Measurements from ENCODE around the gene TMOD3.

The TMOD3 gene

GRCh38 chr15:51864408-51865056, 35.1 kb downstream of the TMOD3 start:
- Histone ChIP-seq H3K9me2 (replicated peaks; ENCODE audit: control insufficient read depth, low read length) (no peaks in the 10 kb centered on the region), H3K4me3 (ENCODE audit: low read length) (no peak overlapping the region), H3K4me2 (ENCODE audit: low read length) (no peak overlapping the region), H3K9me3 (ENCODE audit: control insufficient read depth, insufficient read depth, low read length) (no peaks in the 10 kb centered on the region), H3K4me1 (ENCODE audit: control insufficient read depth, low read length) (no peaks in the 10 kb centered on the region), H3F3A (ENCODE audit: control insufficient read depth, insufficient read depth) (no peaks in the 10 kb centered on the region), H3K79me2 (ENCODE audit: control insufficient read depth, low read length) (peaks cover 6% of the 10 kb centered on the region), H3K36me3 (ENCODE audit: control insufficient read depth, low read length) (peaks cover 32% of the 10 kb centered on the region), H3K27me3 (ENCODE audit: control insufficient read depth, low read length) (no peaks in the 10 kb centered on the region), H4K20me1 (ENCODE audit: control insufficient read depth, insufficient read depth, low read depth, low read length) (no peaks in the 10 kb centered on the region), H3K27ac (ENCODE audit: low read depth, low read length) (no peak overlapping the region)
- TF ChIP-seq EZH2phosphoT487 (IDR thresholded peaks at IDR 0.05; ENCODE audit: borderline replicate concordance, low read length) = no peak
- TF ChIP-seq, protein P1, sequence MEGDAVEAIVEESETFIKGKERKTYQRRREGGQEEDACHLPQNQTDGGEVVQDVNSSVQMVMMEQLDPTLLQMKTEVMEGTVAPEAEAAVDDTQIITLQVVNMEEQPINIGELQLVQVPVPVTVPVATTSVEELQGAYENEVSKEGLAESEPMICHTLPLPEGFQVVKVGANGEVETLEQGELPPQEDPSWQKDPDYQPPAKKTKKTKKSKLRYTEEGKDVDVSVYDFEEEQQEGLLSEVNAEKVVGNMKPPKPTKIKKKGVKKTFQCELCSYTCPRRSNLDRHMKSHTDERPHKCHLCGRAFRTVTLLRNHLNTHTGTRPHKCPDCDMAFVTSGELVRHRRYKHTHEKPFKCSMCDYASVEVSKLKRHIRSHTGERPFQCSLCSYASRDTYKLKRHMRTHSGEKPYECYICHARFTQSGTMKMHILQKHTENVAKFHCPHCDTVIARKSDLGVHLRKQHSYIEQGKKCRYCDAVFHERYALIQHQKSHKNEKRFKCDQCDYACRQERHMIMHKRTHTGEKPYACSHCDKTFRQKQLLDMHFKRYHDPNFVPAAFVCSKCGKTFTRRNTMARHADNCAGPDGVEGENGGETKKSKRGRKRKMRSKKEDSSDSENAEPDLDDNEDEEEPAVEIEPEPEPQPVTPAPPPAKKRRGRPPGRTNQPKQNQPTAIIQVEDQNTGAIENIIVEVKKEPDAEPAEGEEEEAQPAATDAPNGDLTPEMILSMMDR (IDR thresholded peaks at IDR 0.05; ENCODE audit: low read depth, low read length, poor library complexity, severe bottlenecking) = no peak

DNA sequence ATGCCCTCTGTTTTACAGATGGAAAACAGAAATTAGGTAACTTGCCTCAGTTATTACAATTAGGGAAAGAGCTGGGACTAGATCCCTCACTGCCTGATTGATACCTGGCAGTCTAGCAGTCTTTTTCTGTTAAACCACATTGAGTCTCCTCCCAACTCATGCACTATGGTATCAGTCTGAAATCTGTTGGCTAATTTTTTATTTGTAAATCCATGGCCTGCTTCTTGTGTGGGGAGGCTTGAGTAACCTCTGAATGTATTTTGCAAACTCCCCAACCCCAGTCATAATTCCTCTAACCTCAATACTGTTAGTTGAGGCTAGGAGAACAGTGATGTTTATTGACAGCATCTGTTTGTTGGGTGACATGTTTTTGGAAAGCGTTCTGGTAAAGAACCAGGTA, 35.9 kb downstream of the TMOD3 start:
- TF ChIP-seq EZH2phosphoT487 (IDR thresholded peaks at IDR 0.05; ENCODE audit: borderline replicate concordance, low read length) = no peak
- TF ChIP-seq, protein P1 (IDR thresholded peaks at IDR 0.05; ENCODE audit: low read depth, low read length, poor library complexity, severe bottlenecking) = no peak
- Histone ChIP-seq H3K4me3 (ENCODE audit: low read length) (no peak overlapping the region), H3K79me2 (ENCODE audit: control insufficient read depth, low read length) (peaks cover under 1% of the 10 kb centered on the region; the same call in 1 of the 2 replicates), H3K4me2 (ENCODE audit: low read length) (no peak overlapping the region), H3K9me2 (replicated peaks; ENCODE audit: control insufficient read depth, low read length) (no peaks in the 10 kb centered on the region), H3K9me3 (ENCODE audit: control insufficient read depth, insufficient read depth, low read length) (no peaks in the 10 kb centered on the region), H3K4me1 (ENCODE audit: control insufficient read depth, low read length) (no peaks in the 10 kb centered on the region), H3K36me3 (ENCODE audit: control insufficient read depth, low read length) (peaks cover 35% of the 10 kb centered on the region), H4K20me1 (ENCODE audit: control insufficient read depth, insufficient read depth, low read depth, low read length) (no peaks in the 10 kb centered on the region), H3K27me3 (ENCODE audit: control insufficient read depth, low read length) (no peaks in the 10 kb centered on the region), H3K27ac (ENCODE audit: low read depth, low read length) (no peak overlapping the region), H3F3A (ENCODE audit: control insufficient read depth, insufficient read depth) (no peaks in the 10 kb centered on the region)

DNA sequence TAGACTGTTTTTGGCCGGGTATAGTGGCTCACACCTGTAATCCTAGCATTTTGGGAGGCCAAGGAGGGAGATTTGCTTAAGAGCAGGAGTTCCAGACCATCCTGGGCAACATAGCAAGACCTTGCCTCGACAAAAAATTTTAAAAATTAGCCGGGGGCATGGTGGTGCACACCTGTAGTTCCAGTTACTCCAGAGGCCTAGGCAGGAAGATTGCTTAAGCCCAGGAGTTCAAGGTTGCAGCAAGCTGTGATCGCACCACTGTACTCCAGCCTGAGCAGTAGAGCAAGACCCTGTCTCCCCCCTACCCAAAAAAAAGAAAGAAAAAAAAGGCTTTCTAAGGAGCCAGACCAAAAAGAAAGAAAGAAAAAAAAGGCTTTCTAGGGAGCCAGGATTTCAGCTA, 36.7 kb downstream of the TMOD3 start:
- Histone ChIP-seq H3K27ac (ENCODE audit: low read depth, low read length) (no peak overlapping the region), H3F3A (ENCODE audit: control insufficient read depth, insufficient read depth) (no peaks in the 10 kb centered on the region), H3K36me3 (ENCODE audit: control insufficient read depth, low read length) (peaks cover 42% of the 10 kb centered on the region), H3K9me2 (replicated peaks; ENCODE audit: control insufficient read depth, low read length) (no peaks in the 10 kb centered on the region), H3K4me1 (ENCODE audit: control insufficient read depth, low read length) (no peaks in the 10 kb centered on the region), H3K4me2 (ENCODE audit: low read length) (no peak overlapping the region), H3K27me3 (ENCODE audit: control insufficient read depth, low read length) (no peaks in the 10 kb centered on the region), H3K9me3 (ENCODE audit: control insufficient read depth, insufficient read depth, low read length) (no peaks in the 10 kb centered on the region), H3K79me2 (ENCODE audit: control insufficient read depth, low read length) (no peaks in the 10 kb centered on the region), H4K20me1 (ENCODE audit: control insufficient read depth, insufficient read depth, low read depth, low read length) (no peaks in the 10 kb centered on the region), H3K4me3 (ENCODE audit: low read length) (no peak overlapping the region)
- TF ChIP-seq, protein P1 (IDR thresholded peaks at IDR 0.05; ENCODE audit: low read depth, low read length, poor library complexity, severe bottlenecking) = no peak

Data from DOHH2 (cell line).